ENCODE data around the gene RELL1.

RELL1 gene

DNA sequence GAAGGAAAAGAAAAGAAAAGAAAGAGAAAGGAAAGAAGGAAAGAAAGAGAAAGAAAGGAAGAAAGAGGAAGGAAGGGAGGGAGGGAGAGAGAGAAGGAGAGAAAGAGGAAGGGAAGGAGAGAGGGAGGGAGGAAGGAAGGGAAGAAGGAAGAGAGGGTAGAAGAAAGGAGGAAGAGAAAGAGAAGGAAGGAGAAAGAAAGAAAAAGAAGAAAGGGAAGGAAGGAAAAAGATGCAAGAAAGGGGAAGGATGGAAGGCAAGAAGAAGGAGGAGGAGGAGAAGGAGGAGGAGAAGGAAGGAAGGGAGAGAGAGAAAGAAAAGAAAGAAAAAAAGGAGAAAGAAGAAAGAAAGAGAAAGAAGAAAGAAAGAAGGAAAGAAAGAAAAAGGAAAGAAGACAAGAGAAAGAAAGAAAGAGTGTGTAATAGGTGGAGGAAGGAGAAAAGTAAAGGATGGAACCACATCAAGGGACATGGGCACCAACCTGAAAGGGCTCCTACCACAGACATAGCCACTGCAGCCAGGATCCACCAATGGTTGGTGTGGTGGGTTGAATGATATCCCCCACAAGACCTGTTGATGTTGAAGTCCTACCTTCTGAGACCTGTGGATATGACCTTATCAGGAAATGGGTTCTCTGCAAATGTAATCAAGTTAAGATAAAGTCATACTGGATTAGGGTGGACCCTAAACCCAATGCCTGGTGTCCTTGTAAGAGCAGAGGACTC lies 80.2 kb downstream of the RELL1 start:
- Histone ChIP-seq H3K4me3 (ENCODE audit: insufficient read depth, low read depth, low read length, poor library complexity, severe bottlenecking) (no peak overlapping the region), H3K36me3 (ENCODE audit: control insufficient read depth, insufficient read depth, low read length) (peaks cover 8% of the 10 kb centered on the region), H3K27ac (ENCODE audit: insufficient read depth, low read length, poor library complexity, severe bottlenecking) (no peak overlapping the region), H3K4me1 (ENCODE audit: control insufficient read depth, insufficient read depth, low read length, poor library complexity, severe bottlenecking) (no peaks in the 10 kb centered on the region), H3K27me3 (replicated peaks; ENCODE audit: control insufficient read depth, insufficient read depth, low read length, poor library complexity, severe bottlenecking) (no peaks in the 10 kb centered on the region), H3K9me3 (ENCODE audit: control insufficient read depth, low read length) (no peaks in the 10 kb centered on the region)
- DNase-seq: no peak

- H3K4me3 ChIP-seq (ENCODE audit: insufficient read depth, low read depth, low read length, poor library complexity, severe bottlenecking): no peak overlapping the region
- no peak for DNase-seq
- H3K27me3 ChIP-seq (replicated peaks; ENCODE audit: control insufficient read depth, insufficient read depth, low read length, poor library complexity, severe bottlenecking): no peaks in the 10 kb centered on the region
- no peaks in the 10 kb centered on the region for H3K4me1 ChIP-seq (ENCODE audit: control insufficient read depth, insufficient read depth, low read length, poor library complexity, severe bottlenecking)
- peaks cover 5% of the 10 kb centered on the region for H3K36me3 ChIP-seq (ENCODE audit: control insufficient read depth, insufficient read depth, low read length)
- no peaks in the 10 kb centered on the region for H3K9me3 ChIP-seq (ENCODE audit: control insufficient read depth, low read length)
- H3K27ac ChIP-seq (ENCODE audit: insufficient read depth, low read length, poor library complexity, severe bottlenecking): no peak overlapping the region
Measured at GRCh38 chr4:37604461-37604860, 81.7 kb downstream of the RELL1 start.

DNA sequence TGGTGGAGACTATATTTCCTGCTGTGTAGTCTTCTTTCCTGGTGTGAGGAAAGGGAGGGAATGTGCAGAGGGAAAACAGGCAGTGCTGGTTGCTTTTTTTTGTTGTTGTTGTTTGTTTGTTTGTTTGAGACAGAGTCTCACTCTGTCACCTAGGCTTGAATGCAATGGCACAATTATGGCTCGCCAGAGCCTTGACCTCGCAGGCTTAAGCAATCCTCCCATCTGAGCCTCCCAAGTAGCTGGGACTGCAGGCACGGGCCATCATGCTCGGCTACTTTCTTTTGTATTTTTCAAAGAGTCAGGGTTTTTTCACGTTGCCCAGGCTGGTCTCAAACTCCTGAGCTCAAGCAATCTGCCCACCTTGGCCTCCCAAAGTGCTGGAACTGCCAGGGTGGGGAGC lies 82.5 kb downstream of the RELL1 start:
- no peaks in the 10 kb centered on the region for H3K36me3 ChIP-seq (ENCODE audit: control insufficient read depth, insufficient read depth, low read length)
- no peaks in the 10 kb centered on the region for H3K4me1 ChIP-seq (ENCODE audit: control insufficient read depth, insufficient read depth, low read length, poor library complexity, severe bottlenecking)
- no peaks in the 10 kb centered on the region for H3K27me3 ChIP-seq (replicated peaks; ENCODE audit: control insufficient read depth, insufficient read depth, low read length, poor library complexity, severe bottlenecking)
- no peak for DNase-seq
- H3K4me3 ChIP-seq (ENCODE audit: insufficient read depth, low read depth, low read length, poor library complexity, severe bottlenecking): no peak overlapping the region
- H3K27ac ChIP-seq (ENCODE audit: insufficient read depth, low read length, poor library complexity, severe bottlenecking): no peak overlapping the region
- H3K9me3 ChIP-seq (ENCODE audit: control insufficient read depth, low read length): no peaks in the 10 kb centered on the region

DNA sequence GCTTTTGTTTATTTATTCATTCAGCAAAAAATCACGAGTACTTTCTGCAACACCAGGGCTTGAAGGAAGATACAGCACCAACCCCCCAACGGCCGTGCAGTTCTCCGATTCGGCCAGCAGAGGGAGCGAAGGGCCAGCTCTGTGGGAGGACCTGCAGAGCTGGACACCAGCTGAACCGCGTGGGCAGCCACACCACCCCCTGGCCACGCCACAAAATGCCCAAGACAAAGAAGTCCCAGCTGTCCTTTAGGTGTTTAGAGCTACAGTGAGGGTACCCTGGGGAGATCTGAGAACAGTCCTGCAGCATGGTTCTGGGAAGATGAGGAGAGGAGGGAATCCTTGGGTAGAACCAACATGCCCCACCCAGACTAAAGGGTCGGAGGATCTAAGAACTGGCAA lies 83.1 kb downstream of the RELL1 start:
- peak; percentile 38 to 51 (median 40) for DNase-seq
- Histone ChIP-seq H3K4me1 (ENCODE audit: control insufficient read depth, insufficient read depth, low read length, poor library complexity, severe bottlenecking) (no peaks in the 10 kb centered on the region), H3K9me3 (ENCODE audit: control insufficient read depth, low read length) (no peaks in the 10 kb centered on the region), H3K27ac (ENCODE audit: insufficient read depth, low read length, poor library complexity, severe bottlenecking) (no peak overlapping the region), H3K27me3 (replicated peaks; ENCODE audit: control insufficient read depth, insufficient read depth, low read length, poor library complexity, severe bottlenecking) (no peaks in the 10 kb centered on the region), H3K4me3 (ENCODE audit: insufficient read depth, low read depth, low read length, poor library complexity, severe bottlenecking) (no peak overlapping the region), H3K36me3 (ENCODE audit: control insufficient read depth, insufficient read depth, low read length) (no peaks in the 10 kb centered on the region)

DNA sequence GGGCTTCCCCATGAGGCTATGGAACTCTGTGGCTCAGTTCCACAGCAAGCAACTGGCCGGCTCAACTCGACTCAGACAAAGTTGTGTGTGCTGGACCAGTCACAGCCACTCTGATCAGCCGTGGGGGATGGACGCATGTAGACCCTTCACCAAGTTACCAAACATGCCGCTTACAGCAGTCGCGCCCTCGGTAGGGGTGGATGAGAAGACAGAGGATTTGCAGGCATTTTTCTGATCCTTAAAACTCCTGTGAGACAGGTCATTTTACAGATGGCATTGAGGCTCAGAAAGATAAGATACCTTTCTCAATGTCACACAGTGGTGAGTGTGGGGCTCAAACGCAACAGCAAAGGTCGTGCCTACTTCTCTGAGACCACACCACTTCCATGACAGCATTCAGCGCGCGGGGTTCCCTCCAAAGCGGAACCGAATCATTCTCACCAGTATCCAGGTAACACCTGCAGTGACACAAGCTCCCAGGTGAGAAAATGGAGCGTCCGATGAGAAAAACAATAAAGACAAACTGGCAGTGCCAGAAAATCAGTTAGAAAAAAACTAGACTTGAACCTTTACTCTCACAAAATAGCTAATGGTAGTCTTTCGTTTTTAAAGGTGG lies 83.6 kb downstream of the RELL1 start:
- Histone ChIP-seq H3K27ac (ENCODE audit: insufficient read depth, low read length, poor library complexity, severe bottlenecking) (no peak overlapping the region), H3K27me3 (replicated peaks; ENCODE audit: control insufficient read depth, insufficient read depth, low read length, poor library complexity, severe bottlenecking) (no peaks in the 10 kb centered on the region), H3K9me3 (ENCODE audit: control insufficient read depth, low read length) (no peaks in the 10 kb centered on the region), H3K36me3 (ENCODE audit: control insufficient read depth, insufficient read depth, low read length) (no peaks in the 10 kb centered on the region), H3K4me1 (ENCODE audit: control insufficient read depth, insufficient read depth, low read length, poor library complexity, severe bottlenecking) (no peaks in the 10 kb centered on the region), H3K4me3 (ENCODE audit: insufficient read depth, low read depth, low read length, poor library complexity, severe bottlenecking) (no peak overlapping the region)
- no peak for DNase-seq

DNA sequence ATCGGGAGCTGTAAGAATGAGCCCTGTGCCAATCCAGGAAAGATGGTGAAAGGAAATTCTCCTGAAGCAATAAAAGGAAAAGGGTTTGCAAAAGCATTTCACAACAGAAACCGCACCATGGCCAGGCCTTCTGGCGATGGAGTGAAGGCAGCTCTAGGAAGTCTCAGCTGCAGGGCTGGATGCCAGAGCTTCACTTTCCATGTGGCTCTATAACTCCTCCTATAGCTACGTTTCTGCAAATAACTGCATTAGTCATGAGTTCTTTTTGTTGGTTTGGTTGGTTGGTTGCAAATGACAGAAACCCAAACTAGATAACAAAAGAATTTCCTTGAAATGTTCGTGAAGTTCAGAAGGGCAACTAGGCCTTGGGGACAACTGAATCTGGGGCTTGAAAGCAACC lies 84.6 kb downstream of the RELL1 start:
- Histone ChIP-seq H3K27me3 (replicated peaks; ENCODE audit: control insufficient read depth, insufficient read depth, low read length, poor library complexity, severe bottlenecking) (no peaks in the 10 kb centered on the region), H3K4me3 (ENCODE audit: insufficient read depth, low read depth, low read length, poor library complexity, severe bottlenecking) (no peak overlapping the region), H3K27ac (ENCODE audit: insufficient read depth, low read length, poor library complexity, severe bottlenecking) (no peak overlapping the region), H3K9me3 (ENCODE audit: control insufficient read depth, low read length) (no peaks in the 10 kb centered on the region), H3K36me3 (ENCODE audit: control insufficient read depth, insufficient read depth, low read length) (no peaks in the 10 kb centered on the region), H3K4me1 (ENCODE audit: control insufficient read depth, insufficient read depth, low read length, poor library complexity, severe bottlenecking) (no peaks in the 10 kb centered on the region)
- no peak for DNase-seq

DNA sequence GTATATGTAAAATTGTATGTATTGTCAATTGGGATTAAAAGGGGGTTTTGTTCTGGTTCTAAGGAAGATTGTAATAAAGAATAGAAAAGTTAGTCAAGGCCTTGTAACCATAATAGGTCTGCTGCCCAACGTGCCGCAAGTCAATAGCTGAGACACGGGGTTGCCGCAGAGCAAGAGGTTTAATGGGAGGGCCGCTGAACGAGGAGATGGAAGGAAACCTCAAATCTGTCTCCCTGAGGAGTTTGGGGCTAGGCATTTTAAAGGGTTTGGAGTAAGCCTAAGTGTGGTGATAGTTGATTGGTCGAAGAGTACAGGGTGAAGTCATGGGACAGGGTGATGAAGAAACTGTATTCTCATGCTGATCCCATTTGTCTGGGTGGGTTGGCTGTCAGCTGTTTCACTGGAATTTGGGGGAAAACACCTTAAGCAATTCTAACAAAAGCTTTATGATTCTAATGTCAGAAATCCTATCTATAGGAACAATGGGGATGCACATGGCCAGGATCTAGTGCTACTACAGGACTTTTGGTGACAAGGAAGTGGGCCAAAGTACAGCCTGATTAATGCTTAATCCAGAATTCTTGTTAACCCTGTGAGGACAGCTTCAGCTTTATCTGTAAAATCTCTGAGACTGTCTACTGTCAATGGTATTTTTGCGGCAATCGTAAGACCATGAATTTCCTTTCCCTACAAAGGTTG lies 86.9 kb downstream of the RELL1 start:
- no peak for DNase-seq
- Histone ChIP-seq H3K9me3 (ENCODE audit: control insufficient read depth, low read length) (no peaks in the 10 kb centered on the region), H3K27me3 (replicated peaks; ENCODE audit: control insufficient read depth, insufficient read depth, low read length, poor library complexity, severe bottlenecking) (no peaks in the 10 kb centered on the region), H3K4me1 (ENCODE audit: control insufficient read depth, insufficient read depth, low read length, poor library complexity, severe bottlenecking) (no peaks in the 10 kb centered on the region), H3K36me3 (ENCODE audit: control insufficient read depth, insufficient read depth, low read length) (no peaks in the 10 kb centered on the region), H3K27ac (ENCODE audit: insufficient read depth, low read length, poor library complexity, severe bottlenecking) (no peak overlapping the region), H3K4me3 (ENCODE audit: insufficient read depth, low read depth, low read length, poor library complexity, severe bottlenecking) (no peak overlapping the region)

DNA sequence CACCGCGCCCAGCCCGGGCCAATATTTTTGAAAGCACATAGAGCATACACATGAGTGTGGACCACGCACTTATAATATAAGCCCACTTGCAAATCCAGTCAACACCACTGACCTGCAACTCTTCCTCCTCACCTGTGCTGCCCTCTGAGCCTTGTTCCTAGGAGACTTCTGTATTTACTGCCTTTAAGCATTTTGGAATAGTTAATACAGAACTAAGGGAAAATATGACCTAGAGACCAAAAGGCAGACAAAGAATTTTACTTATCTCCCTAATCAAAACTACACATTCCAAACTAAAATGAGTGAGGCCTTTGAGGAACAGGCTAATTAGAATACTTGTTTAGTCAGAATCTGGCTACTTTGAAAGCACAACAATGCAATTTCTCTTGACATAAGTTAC lies 89.1 kb downstream of the RELL1 start:
- no peaks in the 10 kb centered on the region for H3K27me3 ChIP-seq (replicated peaks; ENCODE audit: control insufficient read depth, insufficient read depth, low read length, poor library complexity, severe bottlenecking)

DNA sequence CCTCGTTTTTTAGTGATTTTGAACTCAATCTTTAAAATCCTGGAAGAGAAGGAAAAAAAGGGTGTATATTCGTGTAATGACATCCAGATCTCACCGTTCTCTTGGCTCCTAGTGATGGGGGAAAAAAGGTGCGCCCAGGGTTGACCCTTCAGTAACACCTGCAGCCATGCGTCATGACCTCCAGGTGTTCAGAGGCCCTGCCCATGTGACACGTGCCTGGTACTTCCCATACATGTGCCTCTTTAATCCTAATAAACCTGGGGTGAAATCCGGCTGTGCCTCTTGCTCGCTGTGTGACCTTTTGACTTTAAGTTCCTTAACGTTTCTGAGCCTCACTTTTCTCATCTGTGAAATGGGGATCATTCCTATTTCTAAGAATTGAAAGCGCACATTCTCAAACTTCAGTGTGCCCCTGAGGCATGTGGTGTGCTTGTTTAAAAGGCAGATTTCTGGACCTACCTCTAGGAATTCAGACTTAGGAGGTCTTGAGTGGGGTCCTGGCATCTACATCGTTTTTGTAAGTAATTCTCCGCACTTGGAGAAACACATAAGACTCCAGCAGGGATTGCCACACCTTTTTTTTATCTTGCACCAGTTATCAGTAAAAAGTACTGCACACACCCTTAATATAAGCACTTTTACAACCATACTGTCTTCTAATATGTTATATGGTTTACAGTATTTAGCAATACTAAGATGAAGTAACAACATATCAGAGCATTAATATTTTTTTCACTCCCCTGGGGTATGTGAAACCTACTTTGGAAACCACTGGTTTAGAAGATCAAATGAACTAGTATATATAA lies 90.1 kb downstream of the RELL1 start:
- no peaks in the 10 kb centered on the region for H3K27me3 ChIP-seq (replicated peaks; ENCODE audit: control insufficient read depth, insufficient read depth, low read length, poor library complexity, severe bottlenecking)
- H3K4me3 ChIP-seq (ENCODE audit: insufficient read depth, low read depth, low read length, poor library complexity, severe bottlenecking): no peak overlapping the region
- H3K9me3 ChIP-seq (ENCODE audit: control insufficient read depth, low read length): no peaks in the 10 kb centered on the region
- H3K4me1 ChIP-seq (ENCODE audit: control insufficient read depth, insufficient read depth, low read length, poor library complexity, severe bottlenecking): no peaks in the 10 kb centered on the region
- H3K36me3 ChIP-seq (ENCODE audit: control insufficient read depth, insufficient read depth, low read length): no peaks in the 10 kb centered on the region
- no peak for DNase-seq
- no peak overlapping the region for H3K27ac ChIP-seq (ENCODE audit: insufficient read depth, low read length, poor library complexity, severe bottlenecking)

More for the DNA sequence above, 89.1 kb downstream of the RELL1 start:
- no peak for DNase-seq
- H3K4me3 ChIP-seq (ENCODE audit: insufficient read depth, low read depth, low read length, poor library complexity, severe bottlenecking): no peak overlapping the region
- no peaks in the 10 kb centered on the region for H3K9me3 ChIP-seq (ENCODE audit: control insufficient read depth, low read length)
- no peaks in the 10 kb centered on the region for H3K36me3 ChIP-seq (ENCODE audit: control insufficient read depth, insufficient read depth, low read length)
- H3K27ac ChIP-seq (ENCODE audit: insufficient read depth, low read length, poor library complexity, severe bottlenecking): no peak overlapping the region
- H3K4me1 ChIP-seq (ENCODE audit: control insufficient read depth, insufficient read depth, low read length, poor library complexity, severe bottlenecking): no peaks in the 10 kb centered on the region
